Activated T-helper 1 cell treated with anti-CD3 and anti-CD28 coated beads, Interleukin-12 subunit alpha, Interleukin-12 subunit beta, Interleukin-2, Interleukin-4 antibody, amounts not matched to agents 30 ng/mL and 10 ng/mL and 1 ng/mL, durations not matched to agents 14 hours and 24 hours and 36 hours (primary cell): ENCODE measurements around the gene C3orf18. TPM values are rescaled to one million over a fixed set of nuclear protein-coding genes. Genes with fewer than 3 reads are reported as not detected.

Experiments used
- DNase-seq: peaks from one replicate; pipeline ENCODE4 v3.0.0; 2021; ENCODE audit warnings: low spot score
- H3K27ac Mint-ChIP-seq: one replicate; pipeline ENCODE4 v1.8.0; 2021; ENCODE audit warnings: mild to moderate bottlenecking, mixed read lengths
- H3K27me3 Mint-ChIP-seq: one replicate; pipeline ENCODE4 v1.8.0; 2022; ENCODE audit warnings: mild to moderate bottlenecking, moderate library complexity, mixed read lengths; ENCODE audit not compliant: insufficient read depth
- H3K36me3 Mint-ChIP-seq: one replicate; pipeline ENCODE4 v1.8.0; 2021; ENCODE audit warnings: low read depth, mixed read lengths
- H3K4me1 Mint-ChIP-seq: one replicate; pipeline ENCODE4 v1.8.0; 2021; ENCODE audit warnings: low read depth, mixed read lengths
- H3K4me3 Mint-ChIP-seq: one replicate; pipeline ENCODE4 v1.8.0; 2021; ENCODE audit warnings: mild to moderate bottlenecking, moderate library complexity, mixed read lengths
- H3K9me3 Mint-ChIP-seq: one replicate; pipeline ENCODE4 v1.8.0; 2021; ENCODE audit warnings: mixed read lengths
- intact Hi-C: fragments of 100-400 bp; cut with micrococcal nuclease; formaldehyde crosslinking; loops from one replicate; pipeline ENCODE4 v1.15.1; 2024
- total RNA-seq: library from RNA; stranded (reverse); gene quantifications from 2 replicates; pipeline ENCODE4 v1.2.3, GENCODE V29; 2022

The C3orf18 gene
- total RNA-seq, 1 donor from 2014 or later, result 21.9 TPM

GRCh38 chr3:50570508-50571279, 3.1 kb upstream of the C3orf18 start:
- no peaks in the 10 kb centered on the region for H3K9me3 Mint-ChIP-seq
- H3K4me3 Mint-ChIP-seq, result peak overlapping the region; percentile 97
- intact Hi-C loops, result loop anchor here (5.0 kb wide), 1 partner anchor 402 kb away; no protein-coding TSS in a partner anchor
- peaks cover 81% of the 10 kb centered on the region for H3K4me1 Mint-ChIP-seq
- no peak for DNase-seq
- peaks cover 23% of the 10 kb centered on the region for H3K36me3 Mint-ChIP-seq
- peak overlapping the region; percentile 97 for H3K27ac Mint-ChIP-seq
- no peaks in the 10 kb centered on the region for H3K27me3 Mint-ChIP-seq

GRCh38 chr3:50568947-50569749, 1.6 kb upstream of the C3orf18 start, which contains the start of gene HEMK1:
HEMK1 (plus strand) TSS chr3:50569522; CDS start chr3:50571105, 1,583 bp downstream.
- Mint-ChIP-seq H3K4me1 (peaks cover 78% of the 10 kb centered on the region), H3K27me3 (no peaks in the 10 kb centered on the region), H3K27ac (peak within 1 kb of the TSS; percentile 97), H3K36me3 (peaks cover 25% of the 10 kb centered on the region), H3K4me3 (peak within 1 kb of the TSS; percentile 97), H3K9me3 (no peaks in the 10 kb centered on the region)
- peak; percentile 92 for DNase-seq
- intact Hi-C loops, result loop anchor here (1.0 to 10.0 kb wide), 6 partner anchors 232 to 1486 kb away; partner anchors contain the start of genes DUSP7, IFRD2, MANF and RBM15B

GRCh38 chr3:50567011-50567385, 549 bp downstream of the C3orf18 start:
- intact Hi-C loops, result loop anchor here (1.0 to 10.0 kb wide), 7 partner anchors 202 to 1488 kb away; partner anchors contain the start of genes DUSP7, HYAL3, NAA80 and TMEM115
- peaks cover 66% of the 10 kb centered on the region for H3K4me1 Mint-ChIP-seq

GRCh38 chr3:50564321-50564720, 3.2 kb downstream of the C3orf18 start:
- Mint-ChIP-seq H3K36me3 (peaks cover 10% of the 10 kb centered on the region), H3K4me1 (peaks cover 45% of the 10 kb centered on the region), H3K9me3 (no peaks in the 10 kb centered on the region), H3K27me3 (no peaks in the 10 kb centered on the region), H3K27ac (peak overlapping the region; percentile 35), H3K4me3 (no peak overlapping the region)
- no peak for DNase-seq
- intact Hi-C loops, result loop anchor here (10.0 kb wide), 1 partner anchor 1490 kb away; the partner anchor contains the start of gene DUSP7

More at GRCh38 chr3:50567011-50567385, 549 bp downstream of the C3orf18 start:
- Mint-ChIP-seq H3K4me3 (peak overlapping the region; percentile 97), H3K36me3 (peaks cover 23% of the 10 kb centered on the region), H3K9me3 (no peaks in the 10 kb centered on the region), H3K27me3 (no peaks in the 10 kb centered on the region), H3K27ac (no peak overlapping the region)
- DNase-seq, result no peak

- intact Hi-C loops, result loop anchor here (10.0 kb wide), 1 partner anchor 1491 kb away; the partner anchor contains the start of gene DUSP7
- H3K27me3 Mint-ChIP-seq, result no peaks in the 10 kb centered on the region
- H3K9me3 Mint-ChIP-seq, result no peaks in the 10 kb centered on the region
- peaks cover 45% of the 10 kb centered on the region for H3K4me1 Mint-ChIP-seq
- H3K27ac Mint-ChIP-seq, result no peak overlapping the region
- peaks cover 10% of the 10 kb centered on the region for H3K36me3 Mint-ChIP-seq
- no peak overlapping the region for H3K4me3 Mint-ChIP-seq
- no peak for DNase-seq
Observed at GRCh38 chr3:50563867-50564266, 3.7 kb downstream of the C3orf18 start.

- intact Hi-C loops, result loop anchor here (10.0 kb wide), 1 partner anchor 1492 kb away; the partner anchor contains the start of gene DUSP7
Observed at GRCh38 chr3:50562861-50563260, 4.7 kb downstream of the C3orf18 start.

GRCh38 chr3:50559702-50560101, 7.8 kb downstream of the C3orf18 start:
- H3K27ac Mint-ChIP-seq, result no peak overlapping the region
- peaks cover 12% of the 10 kb centered on the region for H3K36me3 Mint-ChIP-seq
- intact Hi-C loops, result loop anchor here (10.0 kb wide), 1 partner anchor 1495 kb away; the partner anchor contains the start of gene DUSP7
- peaks cover 5% of the 10 kb centered on the region for H3K27me3 Mint-ChIP-seq
- H3K4me3 Mint-ChIP-seq, result no peak overlapping the region
- H3K9me3 Mint-ChIP-seq, result no peaks in the 10 kb centered on the region
- H3K4me1 Mint-ChIP-seq, result peaks cover 14% of the 10 kb centered on the region
- DNase-seq, result no peak

More at GRCh38 chr3:50562861-50563260, 4.7 kb downstream of the C3orf18 start:
- Mint-ChIP-seq H3K27me3 (no peaks in the 10 kb centered on the region), H3K4me3 (no peak overlapping the region), H3K4me1 (peaks cover 41% of the 10 kb centered on the region), H3K36me3 (peaks cover 16% of the 10 kb centered on the region), H3K27ac (no peak overlapping the region), H3K9me3 (no peaks in the 10 kb centered on the region)
- DNase-seq, result no peak

- no peak for DNase-seq
- peaks cover 2% of the 10 kb centered on the region for H3K4me1 Mint-ChIP-seq
- no peak overlapping the region for H3K27ac Mint-ChIP-seq
- peaks cover 8% of the 10 kb centered on the region for H3K36me3 Mint-ChIP-seq
- no peaks in the 10 kb centered on the region for H3K9me3 Mint-ChIP-seq
- intact Hi-C loops, result no loop called here
- H3K27me3 Mint-ChIP-seq, result peaks cover 5% of the 10 kb centered on the region
- no peak overlapping the region for H3K4me3 Mint-ChIP-seq
Observed at GRCh38 chr3:50557915-50558314, 9.6 kb downstream of the C3orf18 start.

GRCh38 chr3:50557106-50557505, 10.4 kb downstream of the C3orf18 start:
- no peak for DNase-seq
- Mint-ChIP-seq H3K36me3 (peaks cover 8% of the 10 kb centered on the region), H3K4me3 (no peak overlapping the region), H3K9me3 (no peaks in the 10 kb centered on the region), H3K27me3 (peaks cover 5% of the 10 kb centered on the region), H3K4me1 (no peaks in the 10 kb centered on the region), H3K27ac (peak overlapping the region; percentile 7)
- intact Hi-C loops, result no loop called here

GRCh38 chr3:50554553-50554952, 13.0 kb downstream of the C3orf18 start:
- no peak for DNase-seq
- Mint-ChIP-seq H3K4me1 (no peaks in the 10 kb centered on the region), H3K9me3 (no peaks in the 10 kb centered on the region), H3K27ac (no peak overlapping the region), H3K36me3 (peaks cover 5% of the 10 kb centered on the region), H3K27me3 (peaks cover 5% of the 10 kb centered on the region), H3K4me3 (no peak overlapping the region)
- intact Hi-C loops, result no loop called here

GRCh38 chr3:50552598-50552997, 14.9 kb downstream of the C3orf18 start:
- peaks cover 3% of the 10 kb centered on the region for H3K27me3 Mint-ChIP-seq
- intact Hi-C loops, result no loop called here

GRCh38 chr3:50551681-50552435, 15.7 kb downstream of the C3orf18 start:
- Mint-ChIP-seq H3K4me3 (no peak overlapping the region), H3K27me3 (no peaks in the 10 kb centered on the region), H3K9me3 (no peaks in the 10 kb centered on the region), H3K4me1 (no peaks in the 10 kb centered on the region), H3K36me3 (no peaks in the 10 kb centered on the region), H3K27ac (no peak overlapping the region)
- DNase-seq, result no peak
- intact Hi-C loops, result no loop called here

More at GRCh38 chr3:50552598-50552997, 14.9 kb downstream of the C3orf18 start:
- DNase-seq, result no peak
- H3K36me3 Mint-ChIP-seq, result no peaks in the 10 kb centered on the region
- no peaks in the 10 kb centered on the region for H3K9me3 Mint-ChIP-seq
- no peaks in the 10 kb centered on the region for H3K4me1 Mint-ChIP-seq
- H3K4me3 Mint-ChIP-seq, result no peak overlapping the region
- no peak overlapping the region for H3K27ac Mint-ChIP-seq
